Adrenal gland (tissue), 12 donors: ENCODE data around the gene SULT1C4. TPM values are rescaled to one million over a fixed set of nuclear protein-coding genes. Genes with fewer than 3 reads are reported as not detected.

ENCODE experiments used
- DNase-seq, 7 donors: peaks; one replicate each; pipeline ENCODE4 v3.0.0-alpha.2; 2019 to 2020
- H3K27ac ChIP-seq, 5 donors: fragments of 200-600 bp; sonication (generic) in 4 of 5; 1 replicate in 3 of 5; 2 replicates in 2 of 5; pipeline versions ENCODE4 v1.5.1 to v1.8.0; 2016 to 2020; ENCODE audit warnings: mild to moderate bottlenecking in 1 of 5
- H3K27me3 ChIP-seq: fragments of 200-600 bp; 2 replicates; pipeline ENCODE4 v1.8.0; 2021
- H3K36me3 ChIP-seq, 2 donors: fragments of 200-600 bp; replicated peaks in 1 of 2; 1 replicate in 1 of 2; 2 replicates in 1 of 2; pipeline versions ENCODE4 v1.5.1 to v1.8.0; 2018 to 2022
- H3K4me1 ChIP-seq, 2 donors: fragments of 200-600 bp; replicated peaks in 1 of 2; 1 replicate in 1 of 2; 2 replicates in 1 of 2; pipeline versions ENCODE4 v1.5.1 to v1.8.0; 2018 to 2021
- H3K4me3 ChIP-seq, 4 donors: fragments of 200-600 bp; sonication (generic) in 3 of 4; one replicate each; pipeline ENCODE4 v1.5.1; 2016 to 2018
- H3K9me3 ChIP-seq, 3 donors: fragments of 200-600 bp; sonication (generic) in 1 of 3; replicated peaks in 1 of 3; 1 replicate in 2 of 3; 2 replicates in 1 of 3; pipeline versions ENCODE4 v1.5.1 to v1.8.0; 2016 to 2021
- POLR2A ChIP-seq, 2 donors: fragments of 450-650 bp; IDR thresholded peaks; one replicate each; pipeline ENCODE4 v1.6.1; 2017; ENCODE audit warnings: antibody characterized with exemption in 2 of 2, mild to moderate bottlenecking in 2 of 2, moderate library complexity in 1 of 2
- WGBS, 4 donors: extraction: QIAGEN DNeasy Blood & Tissue Kit in 2 of 4; methylation state at CpG; one replicate each; pipeline versions ENCODE4 v1.1.5 to v1.1.7; 2013 to 2017; 5-methylcytosine and 5-hydroxymethylcytosine counted together
- intact Hi-C, 2 donors: fragments of 100-400 bp; cut with DNase I; formaldehyde crosslinking; loops; one replicate each; pipeline versions ENCODE4 v1.14.1 to v1.15.0; 2022 to 2023
- polyA plus RNA-seq, 3 donors: library from polyadenylated mRNA; stranded (reverse); fragments of 200-250 nt in 2 of 3; fragments of 350-450 nt in 1 of 3; fragmentation: Illumina TruSeq in 1 of 3; extraction: RNeasy Lipid Tissue Mini Kit (QIAGEN cat#74804) in 1 of 3; gene quantifications; one replicate each; pipeline ENCODE4 v1.2.3, GENCODE V29; 2013 to 2014
- total RNA-seq, 9 donors: library from RNA; depleted of rRNA in 4 of 9; stranded (reverse); fragments of >200 nt in 4 of 9; fragments of 120-200 nt in 1 of 9; fragmentation: NEBNext Ultra II Directional in 1 of 9; extraction: Animal tissue kit (Norgen Biotek cat#: 25700) in 1 of 9; gene quantifications; one replicate each; pipeline versions ENCODE4 v1.1.0 to v1.2.4, GENCODE V29; 2013 to 2023
- TF ChIP-seq, protein P1 (sequence below), 6 experiments: fragments of 450-650 bp in 4 of 6; fragments of 200-600 bp in 2 of 6; sonication (generic) in 1 of 6; IDR thresholded peaks; 1 replicate in 5 of 6; 2 replicates in 1 of 6; pipeline versions ENCODE4 v1.5.1 to v1.8.0; 2016 to 2021; ENCODE audit warnings: antibody characterized with exemption in 6 of 6, mild to moderate bottlenecking in 2 of 6, moderate library complexity in 1 of 6
- donor health status: healthy with polysubstance abuse.
- donor health status: Bipolar disorder and iron deficiency.
- donor health status: DM: yes; HTN: yes; CAD: no.
- donor health status: DM: no; HTN: no; CAD: no.
- donor health status: DM: no; HTN: no; CAD: no.
- donor health status: DM: yes; HTN: yes; CAD: no.

The SULT1C4 gene
- total and polyA plus RNA-seq, 12 donors: 0.34 to 14.4 (median 1.6) TPM

DNA sequence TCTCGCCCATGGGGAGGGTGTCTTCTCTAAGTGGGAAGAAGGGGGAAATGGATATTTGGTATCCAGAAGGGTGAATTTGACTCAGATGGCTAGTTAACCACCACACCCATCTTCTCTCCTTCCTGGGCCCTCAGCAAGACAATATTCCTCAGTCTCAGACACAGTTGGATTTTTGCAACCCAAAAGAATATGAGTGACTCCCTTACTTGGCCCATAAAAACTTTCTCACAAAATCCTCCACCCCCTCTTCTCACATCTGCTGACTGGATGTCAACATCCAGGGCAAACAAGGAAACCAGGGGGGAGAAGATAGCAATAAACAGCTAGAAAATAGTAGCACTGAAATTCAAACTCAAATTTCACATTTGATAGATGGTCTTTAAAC is 35.9 kb downstream of the SULT1C4 start:
- intact Hi-C loops: no loop called here
- Histone ChIP-seq H3K4me3 (no peak overlapping the region), H3K27ac (no peak overlapping the region), H3K4me1 (no peaks in the 10 kb centered on the region), H3K27me3 (no peaks in the 10 kb centered on the region), H3K36me3 (no peaks in the 10 kb centered on the region), H3K9me3 (no peaks in the 10 kb centered on the region)
- TF ChIP-seq POLR2A (IDR thresholded peaks at IDR 0.05): no peak
- TF ChIP-seq, protein P1, sequence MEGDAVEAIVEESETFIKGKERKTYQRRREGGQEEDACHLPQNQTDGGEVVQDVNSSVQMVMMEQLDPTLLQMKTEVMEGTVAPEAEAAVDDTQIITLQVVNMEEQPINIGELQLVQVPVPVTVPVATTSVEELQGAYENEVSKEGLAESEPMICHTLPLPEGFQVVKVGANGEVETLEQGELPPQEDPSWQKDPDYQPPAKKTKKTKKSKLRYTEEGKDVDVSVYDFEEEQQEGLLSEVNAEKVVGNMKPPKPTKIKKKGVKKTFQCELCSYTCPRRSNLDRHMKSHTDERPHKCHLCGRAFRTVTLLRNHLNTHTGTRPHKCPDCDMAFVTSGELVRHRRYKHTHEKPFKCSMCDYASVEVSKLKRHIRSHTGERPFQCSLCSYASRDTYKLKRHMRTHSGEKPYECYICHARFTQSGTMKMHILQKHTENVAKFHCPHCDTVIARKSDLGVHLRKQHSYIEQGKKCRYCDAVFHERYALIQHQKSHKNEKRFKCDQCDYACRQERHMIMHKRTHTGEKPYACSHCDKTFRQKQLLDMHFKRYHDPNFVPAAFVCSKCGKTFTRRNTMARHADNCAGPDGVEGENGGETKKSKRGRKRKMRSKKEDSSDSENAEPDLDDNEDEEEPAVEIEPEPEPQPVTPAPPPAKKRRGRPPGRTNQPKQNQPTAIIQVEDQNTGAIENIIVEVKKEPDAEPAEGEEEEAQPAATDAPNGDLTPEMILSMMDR (IDR thresholded peaks at IDR 0.05): no peak
- no peak for DNase-seq
- 78 to 92% (median 82%) methylated on average over 1 of the region's 1 CpG for WGBS, 4 donors

DNA sequence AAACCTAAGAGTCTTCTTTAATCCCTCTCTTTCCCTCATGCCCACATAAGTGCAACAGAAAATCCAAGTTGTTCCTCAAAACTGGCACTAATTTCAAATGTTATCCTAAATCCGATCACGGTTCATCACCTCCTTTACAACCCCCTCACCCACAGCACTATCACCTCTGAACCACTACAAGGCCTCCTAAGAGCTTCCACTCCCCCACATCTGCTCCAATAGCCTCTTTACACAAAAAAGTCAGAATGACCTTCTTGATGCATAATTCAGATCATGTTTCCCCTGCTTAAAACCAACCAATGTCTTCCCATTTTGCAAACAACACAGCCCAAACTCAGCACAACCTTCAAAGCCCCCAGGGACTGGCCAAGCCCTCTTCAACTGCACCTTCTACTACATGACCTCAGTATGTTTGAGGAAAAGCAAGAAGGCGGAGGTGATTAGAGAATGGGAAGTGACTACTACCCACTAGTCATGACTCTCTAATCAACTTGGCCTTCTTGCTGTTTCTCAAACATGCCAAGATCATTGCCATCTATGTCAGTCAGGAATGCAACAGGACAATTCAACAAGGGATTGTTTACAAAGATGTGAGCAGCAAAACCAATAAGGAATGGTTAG is 36.6 kb downstream of the SULT1C4 start:
- intact Hi-C loops: no loop called here
- TF ChIP-seq POLR2A (IDR thresholded peaks at IDR 0.05): no peak
- TF ChIP-seq, protein P1 (IDR thresholded peaks at IDR 0.05): no peak
- Histone ChIP-seq H3K27me3 (no peaks in the 10 kb centered on the region), H3K4me1 (no peaks in the 10 kb centered on the region), H3K9me3 (no peaks in the 10 kb centered on the region), H3K36me3 (no peaks in the 10 kb centered on the region), H3K27ac (no peak overlapping the region), H3K4me3 (no peak overlapping the region)
- no peak for DNase-seq
- 87 to 91% (median 88%) methylated on average over 3 of the region's 3 CpGs for WGBS, 4 donors

DNA sequence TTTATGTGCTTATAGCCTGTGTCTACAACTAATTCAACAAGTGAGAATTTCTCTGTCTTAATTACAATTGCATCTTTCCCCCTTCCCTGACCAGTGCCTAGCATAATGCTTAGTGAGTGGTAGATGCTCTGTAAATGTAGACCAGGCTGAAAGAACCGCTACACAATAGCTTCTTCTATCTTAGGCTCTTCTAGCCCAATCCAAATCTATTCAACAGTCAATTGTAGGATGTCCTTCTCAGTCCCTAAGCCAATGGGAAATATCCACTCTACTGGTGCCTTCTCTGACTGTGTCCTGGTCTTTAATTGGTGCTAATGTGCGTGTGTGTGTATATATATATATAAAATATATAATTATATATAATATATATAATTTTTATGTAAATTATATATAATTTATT is 37.2 kb downstream of the SULT1C4 start:
- Histone ChIP-seq H3K27me3 (no peaks in the 10 kb centered on the region), H3K9me3 (no peaks in the 10 kb centered on the region), H3K27ac (no peak overlapping the region), H3K4me3 (no peak overlapping the region), H3K36me3 (no peaks in the 10 kb centered on the region), H3K4me1 (no peaks in the 10 kb centered on the region)
- TF ChIP-seq POLR2A (IDR thresholded peaks at IDR 0.05): no peak
- TF ChIP-seq, protein P1 (IDR thresholded peaks at IDR 0.05): no peak
- no peak for DNase-seq
- intact Hi-C loops: no loop called here
- 93 to 97% (median 94%) methylated on average over 2 of the region's 2 CpGs for WGBS, 4 donors

DNA sequence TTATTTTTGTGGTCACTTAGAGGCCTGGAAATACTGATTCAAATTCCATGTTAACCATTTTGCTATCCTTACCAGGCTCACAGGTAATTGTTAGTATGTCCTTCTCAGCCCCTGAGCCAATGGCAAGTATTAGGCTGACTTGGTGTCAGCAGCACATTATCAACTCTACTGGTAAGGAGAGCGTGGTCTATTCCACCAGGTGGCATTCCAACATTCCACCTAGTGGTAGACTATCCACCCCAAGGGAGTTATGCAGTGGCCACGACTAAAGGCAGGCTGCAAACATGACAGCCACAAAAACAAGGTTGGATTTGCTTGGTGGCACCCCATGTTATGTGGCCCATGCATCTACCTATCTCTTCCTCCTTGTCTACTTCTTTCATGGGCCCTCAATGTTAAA is 39.5 kb downstream of the SULT1C4 start:
- WGBS, 4 donors: 85 to 96% (median 92%) methylated on average over 2 of the region's 2 CpGs
- Histone ChIP-seq H3K27me3 (no peaks in the 10 kb centered on the region), H3K9me3 (no peaks in the 10 kb centered on the region), H3K4me3 (no peak overlapping the region), H3K4me1 (no peaks in the 10 kb centered on the region), H3K27ac (no peak overlapping the region), H3K36me3 (no peaks in the 10 kb centered on the region)
- TF ChIP-seq POLR2A (IDR thresholded peaks at IDR 0.05): no peak
- TF ChIP-seq, protein P1 (IDR thresholded peaks at IDR 0.05): peak in 1 of 6 experiments; percentile 14
- intact Hi-C loops: no loop called here
- peak in 1 of 7 donors; percentile 2 for DNase-seq
